GM19452 (cell line): ENCODE data around the gene MRM1.

Experiments used
- ATAC-seq: cut with Tn5 transposase; IDR thresholded peaks from one replicate; pipeline ENCODE4 v1.9.1; 2021; ENCODE audit not compliant: unreplicated experiment

The MRM1 gene

GRCh38 chr17:36629970-36630502 is 28.7 kb downstream of the MRM1 start:
- ATAC-seq, result no peak

- no peak for ATAC-seq
These were observed 29.6 kb downstream of the MRM1 start for GRCh38 chr17:36631022-36631421.

- no peak for ATAC-seq
These were observed 31.8 kb downstream of the MRM1 start for GRCh38 chr17:36632916-36633771.

- no peak for ATAC-seq
These were observed 39.0 kb downstream of the MRM1 start for GRCh38 chr17:36640346-36640745.

GRCh38 chr17:36640836-36641235 is 39.5 kb downstream of the MRM1 start:
- ATAC-seq, result no peak

- no peak for ATAC-seq
These were observed 40.0 kb downstream of the MRM1 start for GRCh38 chr17:36641331-36641876.

- no peak for ATAC-seq
These were observed 40.8 kb downstream of the MRM1 start for GRCh38 chr17:36641877-36642845.

- ATAC-seq, result no peak
These were observed 41.8 kb downstream of the MRM1 start for GRCh38 chr17:36643086-36643685.

- no peak for ATAC-seq
These were observed 44.0 kb downstream of the MRM1 start for GRCh38 chr17:36645422-36645821.

- ATAC-seq, result no peak
These were observed 46.3 kb downstream of the MRM1 start for GRCh38 chr17:36647636-36648035.

GRCh38 chr17:36650096-36650775 is 48.9 kb downstream of the MRM1 start:
- ATAC-seq, result no peak

- no peak for ATAC-seq
These were observed 52.0 kb downstream of the MRM1 start for GRCh38 chr17:36653374-36653773.

GRCh38 chr17:36653856-36654255 is 52.5 kb downstream of the MRM1 start:
- ATAC-seq, result no peak

- ATAC-seq, result no peak
These were observed 54.3 kb downstream of the MRM1 start for GRCh38 chr17:36655726-36656125.

- ATAC-seq, result no peak
These were observed 56.0 kb downstream of the MRM1 start for GRCh38 chr17:36657390-36657762.

GRCh38 chr17:36657763-36658490 is 56.5 kb downstream of the MRM1 start:
- ATAC-seq, result no peak
